HT1080 (cell line): ENCODE data around the gene BAHCC1. TPM values are rescaled to one million over a fixed set of nuclear protein-coding genes. Genes with fewer than 3 reads are reported as not detected.
A peak's percentile ranks its signal among the peaks of the same experiment; 100 is the strongest.
"Not testable (repeated sequence)": the region's sequence is repeated elsewhere in the genome, so short reads cannot be mapped to it uniquely, and the experiment has no call there.

Source experiments
- DNase-seq: peaks from one replicate; pipeline ENCODE4 v3.0.0-alpha.2; 2015; ENCODE audit warnings: low read depth
- polyA plus RNA-seq, 2 experiments: library from polyadenylated mRNA; depleted of rRNA; stranded (reverse); fragments of >200 nt; gene quantifications; 2 replicates each; pipeline ENCODE4 v1.2.3, GENCODE V29; 2015
- total RNA-seq: library from RNA; depleted of rRNA; stranded (reverse); fragments of >200 nt; shearing (Covaris generic); gene quantifications from 2 replicates; pipeline ENCODE4 v1.2.3, GENCODE V29; 2014; rRNA removed

The BAHCC1 gene
- total RNA-seq: 0.43 TPM in 2 replicates
- polyA plus RNA-seq (2015; cell fraction: cytosol; rRNA removed): 0.27 and 0.81 TPM in 2 replicates
- 1.2 and 1.9 TPM in 2 replicates for polyA plus RNA-seq (2015; cell fraction: nucleus; rRNA removed)

- peak; percentile 99 for DNase-seq
Measured at GRCh38 chr17:81394921-81395599, at the start of gene BAHCC1. BAHCC1 (plus strand) TSS chr17:81395457; CDS start chr17:81399740, 4,283 bp downstream.

GRCh38 chr17:81346090-81346907 is 49.0 kb upstream of the BAHCC1 start:
- peak; percentile 81 for DNase-seq

- DNase-seq: no peak
Measured at GRCh38 chr17:81346908-81347349, 48.3 kb upstream of the BAHCC1 start.

GRCh38 chr17:81347437-81347836 is 47.8 kb upstream of the BAHCC1 start:
- no peak for DNase-seq

GRCh38 chr17:81348097-81349055 is 46.9 kb upstream of the BAHCC1 start:
- DNase-seq: no peak

GRCh38 chr17:81349397-81350319 is 45.6 kb upstream of the BAHCC1 start:
- peak; percentile 64 for DNase-seq

GRCh38 chr17:81350320-81350890 is 44.9 kb upstream of the BAHCC1 start:
- DNase-seq: no peak

GRCh38 chr17:81351329-81352052 is 43.8 kb upstream of the BAHCC1 start:
- not testable (repeated sequence) for DNase-seq

- not testable (repeated sequence) for DNase-seq
Measured at GRCh38 chr17:81352056-81352455, 43.2 kb upstream of the BAHCC1 start.

- no peak for DNase-seq
Measured at GRCh38 chr17:81354252-81354953, 40.9 kb upstream of the BAHCC1 start.

- no peak for DNase-seq
Measured at GRCh38 chr17:81354954-81355347, 40.3 kb upstream of the BAHCC1 start.

- no peak for DNase-seq
Measured at GRCh38 chr17:81359218-81359617, 36.0 kb upstream of the BAHCC1 start.

GRCh38 chr17:81362001-81362400 is 33.3 kb upstream of the BAHCC1 start:
- DNase-seq: not testable (repeated sequence)

GRCh38 chr17:81364278-81365147 is 30.7 kb upstream of the BAHCC1 start:
- no peak for DNase-seq

- no peak for DNase-seq
Measured at GRCh38 chr17:81365148-81365600, 30.1 kb upstream of the BAHCC1 start.

GRCh38 chr17:81365601-81366585 is 29.4 kb upstream of the BAHCC1 start:
- DNase-seq: peak; percentile 76
